Activated T-cell treated with anti-CD3 and anti-CD28 coated beads, Interleukin-2, amount 50 U/mL, for 24 hours (primary cell): ENCODE measurements around the gene RAD51B.
"Not testable (repeated sequence)": the region's sequence is repeated elsewhere in the genome, so short reads cannot be mapped to it uniquely, and the experiment has no call there.

Experiments used
- DNase-seq: peaks from one replicate; pipeline ENCODE4 v3.0.0-alpha.2; 2020
- H3K27ac Mint-ChIP-seq: 2 replicates; pipeline ENCODE4 v1.8.0; 2020; ENCODE audit warnings: mild to moderate bottlenecking, mixed read lengths
- H3K27me3 Mint-ChIP-seq: 2 replicates; pipeline ENCODE4 v1.8.0; 2020; ENCODE audit warnings: mixed read lengths
- H3K36me3 Mint-ChIP-seq: 2 replicates; pipeline ENCODE4 v1.8.0; 2020; ENCODE audit warnings: low read depth, mixed read lengths
- H3K4me1 Mint-ChIP-seq: 2 replicates; pipeline ENCODE4 v1.8.0; 2020; ENCODE audit warnings: low read depth, mixed read lengths
- H3K4me3 Mint-ChIP-seq: 2 replicates; pipeline ENCODE4 v1.8.0; 2020; ENCODE audit warnings: mild to moderate bottlenecking, moderate library complexity, mixed read lengths
- H3K9me3 Mint-ChIP-seq: 2 replicates; pipeline ENCODE4 v1.8.0; 2020; ENCODE audit warnings: mixed read lengths

Gene RAD51B

DNA sequence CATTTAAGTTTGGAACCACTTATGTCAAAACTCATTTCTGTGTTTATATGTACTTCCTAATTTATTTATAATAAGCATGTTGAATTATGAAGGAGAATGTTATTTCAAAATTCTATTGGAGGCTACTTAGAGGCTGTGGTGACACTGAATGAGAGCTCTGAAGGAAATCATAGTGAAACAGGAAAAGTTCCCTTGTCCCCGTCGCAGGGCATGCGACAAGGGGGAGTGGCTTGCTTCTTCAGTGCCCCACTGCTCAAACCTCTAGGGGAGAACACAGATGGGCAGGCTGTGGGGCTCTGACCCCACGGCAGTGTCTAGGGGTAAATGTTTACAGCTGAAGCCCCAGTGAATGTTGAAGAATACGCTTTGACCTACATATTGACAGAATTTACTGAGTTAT lies 261.9 kb downstream of the RAD51B start:
- Mint-ChIP-seq H3K4me3 (no peak overlapping the region), H3K9me3 (no peaks in the 10 kb centered on the region), H3K36me3 (no peaks in the 10 kb centered on the region)

DNA sequence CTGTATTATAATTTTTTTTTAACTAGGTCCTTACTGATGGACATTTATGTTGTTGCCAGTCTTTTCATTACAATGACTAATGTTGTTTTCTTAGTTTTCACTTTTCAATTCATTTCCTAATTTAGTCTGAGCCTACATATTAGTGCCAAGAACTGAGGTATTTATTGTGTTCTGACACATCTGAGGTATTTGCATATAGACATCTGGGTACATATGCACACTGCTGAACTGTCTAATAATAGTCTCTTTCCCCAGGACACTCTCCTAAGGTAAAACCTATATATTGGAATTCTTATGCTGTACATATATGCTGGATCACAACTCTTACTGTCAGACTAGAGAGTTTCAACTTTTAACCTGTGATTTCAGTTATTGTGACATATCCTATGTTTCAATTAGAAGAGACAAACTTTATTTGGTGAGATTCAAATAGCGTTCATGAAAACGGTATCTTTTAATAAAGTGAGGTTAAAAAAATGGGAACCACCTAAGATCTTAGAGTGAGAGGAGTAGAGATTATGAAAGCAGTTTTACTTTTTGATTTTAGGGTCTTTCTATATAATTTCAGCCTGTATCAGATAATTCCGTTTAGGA lies 263.2 kb downstream of the RAD51B start:
- Mint-ChIP-seq H3K36me3 (no peaks in the 10 kb centered on the region), H3K27me3 (no peaks in the 10 kb centered on the region), H3K4me3 (no peak overlapping the region), H3K9me3 (no peaks in the 10 kb centered on the region), H3K4me1 (peaks cover 2% of the 10 kb centered on the region), H3K27ac (no peak overlapping the region)
- DNase-seq, result no peak

More for the DNA sequence above, 261.9 kb downstream of the RAD51B start:
- DNase-seq, result no peak
- no peak overlapping the region for H3K27ac Mint-ChIP-seq
- peaks cover 2% of the 10 kb centered on the region for H3K4me1 Mint-ChIP-seq
- H3K27me3 Mint-ChIP-seq, result no peaks in the 10 kb centered on the region

DNA sequence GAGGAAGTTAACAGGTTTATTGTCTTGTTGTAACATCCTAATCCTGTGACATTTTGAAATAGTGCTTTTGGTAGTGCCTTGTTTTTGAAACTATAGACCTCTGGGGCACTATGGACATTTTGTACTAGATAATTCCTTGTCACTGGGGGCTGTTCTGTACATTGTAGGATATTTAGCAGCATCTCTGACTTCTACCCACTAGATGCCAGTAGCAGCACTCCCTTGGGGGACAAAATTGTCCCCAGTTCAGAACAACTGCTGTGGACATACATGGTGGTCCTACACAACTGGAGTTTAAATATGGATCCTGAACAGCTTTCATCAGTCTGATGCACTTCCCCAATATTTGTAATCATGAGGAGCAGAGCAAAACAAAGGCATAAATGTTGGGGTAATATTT lies 264.7 kb downstream of the RAD51B start:
- Mint-ChIP-seq H3K36me3 (no peaks in the 10 kb centered on the region), H3K27ac (no peak overlapping the region), H3K9me3 (no peaks in the 10 kb centered on the region), H3K4me1 (peaks cover 15% of the 10 kb centered on the region), H3K27me3 (no peaks in the 10 kb centered on the region), H3K4me3 (no peak overlapping the region)
- no peak for DNase-seq

DNA sequence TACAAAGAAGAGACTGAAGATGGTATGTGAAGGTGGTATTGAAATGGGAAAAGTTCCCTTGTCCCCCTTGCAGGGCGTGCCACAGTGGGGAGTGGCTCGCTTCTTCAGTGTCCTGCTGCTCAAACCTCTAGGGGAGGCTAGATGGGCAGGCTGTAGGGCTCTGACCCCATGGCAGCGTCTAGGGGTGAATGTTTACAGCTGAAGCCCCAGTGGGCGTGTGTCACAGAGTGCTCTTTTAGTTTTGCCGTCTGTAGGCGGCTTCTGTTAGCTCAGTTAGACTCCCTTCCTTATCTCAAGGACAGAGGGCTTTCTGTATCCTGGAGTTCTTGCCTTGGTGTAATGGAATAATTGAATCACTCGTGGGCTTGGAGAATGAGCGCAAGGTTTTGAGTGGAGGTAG lies 266.2 kb downstream of the RAD51B start:
- Mint-ChIP-seq H3K4me3 (no peak overlapping the region), H3K36me3 (no peaks in the 10 kb centered on the region), H3K4me1 (peaks cover 15% of the 10 kb centered on the region), H3K27ac (no peak overlapping the region), H3K9me3 (no peaks in the 10 kb centered on the region), H3K27me3 (no peaks in the 10 kb centered on the region)
- no peak for DNase-seq

DNA sequence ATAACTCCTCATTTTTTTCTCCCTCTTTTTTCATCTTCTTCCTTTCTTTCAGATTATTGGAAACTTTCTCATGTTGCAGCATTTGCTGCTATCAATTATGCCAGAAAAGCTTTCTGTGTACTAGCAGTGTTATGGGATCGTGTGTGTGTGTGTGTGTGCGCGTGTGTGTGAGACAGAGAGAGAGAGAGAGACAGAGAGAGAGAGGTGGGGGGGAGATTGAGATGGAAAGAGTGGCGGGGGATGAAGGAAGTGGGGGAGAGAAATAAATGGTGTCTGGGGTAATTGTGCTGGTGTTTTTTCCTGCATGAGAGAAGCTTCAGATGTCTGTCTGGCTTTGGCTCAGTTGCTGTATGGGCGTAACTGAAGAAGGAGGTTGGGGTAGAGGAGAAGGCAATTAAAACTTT lies 268.9 kb downstream of the RAD51B start:
- no peak for DNase-seq
- peaks cover 2% of the 10 kb centered on the region for H3K36me3 Mint-ChIP-seq
- H3K4me1 Mint-ChIP-seq, result peaks cover 13% of the 10 kb centered on the region
- H3K27ac Mint-ChIP-seq, result no peak overlapping the region
- H3K27me3 Mint-ChIP-seq, result no peaks in the 10 kb centered on the region
- no peaks in the 10 kb centered on the region for H3K9me3 Mint-ChIP-seq
- H3K4me3 Mint-ChIP-seq, result no peak overlapping the region

DNA sequence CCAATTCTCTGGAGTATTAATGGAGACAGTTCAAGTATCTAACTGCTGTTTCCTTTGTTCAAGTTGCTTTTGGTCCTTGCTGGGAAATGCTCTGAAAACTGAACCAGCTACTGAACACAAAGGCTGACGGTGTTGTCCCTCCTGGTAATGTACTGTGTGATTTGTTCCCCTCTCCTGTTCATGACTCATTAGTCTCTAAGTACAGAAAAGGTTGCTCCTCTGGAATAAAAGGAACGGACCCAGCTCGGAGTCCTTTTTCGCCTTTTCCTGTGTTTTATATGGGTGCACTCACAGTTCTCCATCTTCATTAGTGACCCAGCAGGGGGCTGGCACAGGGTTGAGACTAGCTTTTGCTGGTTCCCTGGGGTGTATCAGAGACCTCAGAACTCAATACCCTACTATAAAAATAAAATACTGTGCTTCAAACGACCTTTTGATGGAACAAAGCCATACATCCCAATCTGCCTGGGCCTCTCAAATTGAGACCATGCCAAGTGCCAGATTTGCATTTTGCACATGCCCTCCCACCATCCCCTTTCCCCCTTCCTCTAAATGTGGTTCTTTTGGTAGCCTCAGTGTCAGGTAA lies 269.7 kb downstream of the RAD51B start:
- DNase-seq, result no peak
- Mint-ChIP-seq H3K9me3 (no peaks in the 10 kb centered on the region), H3K27ac (no peak overlapping the region)

DNA sequence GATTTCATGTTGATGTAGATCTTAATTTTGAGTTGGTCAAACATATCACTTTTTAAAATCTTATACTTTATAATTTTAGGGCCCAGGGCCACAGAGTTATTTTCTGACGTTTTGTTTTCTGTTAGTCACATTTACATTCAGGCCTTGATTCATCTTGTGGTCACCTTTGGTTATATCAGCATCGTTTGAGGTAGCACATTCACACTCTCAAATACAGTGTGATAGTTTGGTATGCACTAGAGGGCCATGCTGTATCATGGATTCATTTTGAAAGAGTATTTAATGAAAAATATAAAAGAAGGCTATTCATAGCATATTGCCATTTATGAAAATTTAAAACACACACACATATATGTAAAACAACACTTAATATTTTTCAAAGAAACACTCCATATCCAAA lies 274.6 kb downstream of the RAD51B start:
- H3K27ac Mint-ChIP-seq, result no peak overlapping the region
- H3K4me3 Mint-ChIP-seq, result no peak overlapping the region
- peaks cover 4% of the 10 kb centered on the region for H3K9me3 Mint-ChIP-seq
- peaks cover 11% of the 10 kb centered on the region for H3K36me3 Mint-ChIP-seq
- no peak for DNase-seq
- H3K27me3 Mint-ChIP-seq, result no peaks in the 10 kb centered on the region
- H3K4me1 Mint-ChIP-seq, result no peaks in the 10 kb centered on the region

More for the DNA sequence above, 269.7 kb downstream of the RAD51B start:
- H3K4me1 Mint-ChIP-seq, result peaks cover 13% of the 10 kb centered on the region
- no peak overlapping the region for H3K4me3 Mint-ChIP-seq
- no peaks in the 10 kb centered on the region for H3K27me3 Mint-ChIP-seq
- H3K36me3 Mint-ChIP-seq, result peaks cover 2% of the 10 kb centered on the region

DNA sequence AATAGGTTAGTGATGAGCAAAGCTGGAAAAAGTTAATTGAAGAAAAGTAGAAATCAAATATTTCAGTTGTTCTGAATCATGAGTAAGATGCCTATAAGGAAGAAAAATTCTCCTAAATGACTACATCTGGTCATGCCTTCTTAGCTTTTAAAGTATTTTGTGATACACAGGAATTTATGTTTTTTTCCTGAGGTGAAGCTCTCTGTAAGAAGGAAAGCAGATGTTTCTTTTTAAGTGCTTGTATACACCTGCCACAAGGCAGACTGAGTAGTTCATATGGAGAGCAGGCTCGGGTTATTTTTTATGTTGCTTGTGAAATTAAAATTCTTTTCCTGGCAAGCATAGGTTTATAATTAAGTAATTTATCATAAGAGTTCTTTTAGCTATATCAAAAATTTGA lies 275.2 kb downstream of the RAD51B start:
- Mint-ChIP-seq H3K36me3 (peaks cover 15% of the 10 kb centered on the region), H3K4me1 (no peaks in the 10 kb centered on the region), H3K27ac (no peak overlapping the region), H3K27me3 (no peaks in the 10 kb centered on the region), H3K9me3 (peaks cover 9% of the 10 kb centered on the region), H3K4me3 (no peak overlapping the region)
- no peak for DNase-seq

DNA sequence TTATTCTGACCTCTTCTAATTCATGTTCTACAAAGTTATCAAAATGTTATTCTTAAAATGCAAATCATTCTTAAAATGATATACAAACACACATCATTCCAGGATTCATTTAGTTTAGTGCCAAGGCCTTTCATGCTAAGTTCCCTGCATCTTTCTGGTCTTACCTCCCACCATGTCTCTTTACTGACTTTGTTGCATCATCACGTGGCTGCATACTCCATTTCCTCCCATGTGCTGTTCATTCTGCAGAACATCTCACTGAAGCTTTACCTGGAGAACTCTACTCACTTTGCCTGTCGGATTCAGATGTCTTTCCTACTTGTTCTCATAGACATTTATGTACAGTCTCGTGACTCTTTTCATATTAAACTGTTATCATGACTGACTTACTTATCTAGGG lies 278.1 kb downstream of the RAD51B start:
- no peak overlapping the region for H3K27ac Mint-ChIP-seq
- H3K4me3 Mint-ChIP-seq, result no peak overlapping the region
- peaks cover 39% of the 10 kb centered on the region for H3K36me3 Mint-ChIP-seq
- no peak for DNase-seq
- H3K9me3 Mint-ChIP-seq, result peaks cover 29% of the 10 kb centered on the region
- no peaks in the 10 kb centered on the region for H3K27me3 Mint-ChIP-seq
- H3K4me1 Mint-ChIP-seq, result no peaks in the 10 kb centered on the region

DNA sequence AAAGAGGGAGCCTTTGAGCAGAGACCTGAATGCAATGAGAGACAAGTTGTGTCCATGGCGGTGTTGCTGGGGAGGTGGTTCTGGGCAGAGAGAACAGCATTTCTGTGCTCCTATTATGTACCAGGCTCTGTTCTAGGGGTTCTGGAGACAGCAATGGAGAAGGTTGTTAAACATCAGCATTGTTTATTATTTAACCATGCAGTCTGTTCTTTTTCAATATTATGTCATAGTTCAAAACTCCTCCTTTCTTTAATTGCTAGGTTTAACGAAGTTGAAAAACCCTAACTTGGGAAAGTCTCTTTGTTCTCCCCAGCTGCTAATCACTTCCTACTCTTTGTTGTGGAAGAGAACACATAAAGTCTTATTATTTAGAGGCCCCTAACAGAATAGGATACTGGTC lies 279.3 kb downstream of the RAD51B start:
- H3K9me3 Mint-ChIP-seq, result peaks cover 30% of the 10 kb centered on the region
- no peak overlapping the region for H3K27ac Mint-ChIP-seq
- H3K27me3 Mint-ChIP-seq, result no peaks in the 10 kb centered on the region
- no peak for DNase-seq
- H3K4me3 Mint-ChIP-seq, result no peak overlapping the region
- H3K4me1 Mint-ChIP-seq, result no peaks in the 10 kb centered on the region
- H3K36me3 Mint-ChIP-seq, result peaks cover 39% of the 10 kb centered on the region

DNA sequence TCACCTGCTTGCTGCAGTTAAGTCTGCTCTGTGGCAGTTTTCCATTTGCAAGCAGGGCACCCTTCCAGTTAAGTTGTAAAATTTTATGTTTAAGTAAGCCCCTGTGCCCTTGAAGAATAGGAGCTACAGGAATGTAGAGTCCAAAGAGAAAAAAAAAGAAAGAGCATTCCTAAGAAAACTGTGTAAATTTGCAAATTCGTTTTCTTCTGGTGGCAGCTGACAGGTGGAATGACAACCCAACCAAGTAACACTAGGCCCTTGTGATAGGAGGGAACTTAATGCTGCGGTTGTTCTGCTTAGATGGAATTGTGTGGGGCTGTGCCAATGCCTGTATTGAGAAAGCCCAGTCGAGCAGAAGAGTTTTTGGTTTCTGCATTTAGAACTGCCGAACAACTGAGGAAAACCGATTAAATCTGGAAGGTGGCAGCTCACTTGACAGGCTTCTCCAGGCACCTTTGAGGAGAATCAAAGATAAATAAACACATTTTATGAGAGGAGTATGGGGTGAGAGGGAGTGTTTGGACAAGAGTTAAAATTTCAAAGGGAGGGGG lies 280.0 kb downstream of the RAD51B start:
- Mint-ChIP-seq H3K27ac (no peak overlapping the region), H3K4me1 (no peaks in the 10 kb centered on the region), H3K9me3 (peaks cover 30% of the 10 kb centered on the region), H3K27me3 (no peaks in the 10 kb centered on the region), H3K4me3 (no peak overlapping the region), H3K36me3 (peaks cover 39% of the 10 kb centered on the region)
- DNase-seq, result no peak

DNA sequence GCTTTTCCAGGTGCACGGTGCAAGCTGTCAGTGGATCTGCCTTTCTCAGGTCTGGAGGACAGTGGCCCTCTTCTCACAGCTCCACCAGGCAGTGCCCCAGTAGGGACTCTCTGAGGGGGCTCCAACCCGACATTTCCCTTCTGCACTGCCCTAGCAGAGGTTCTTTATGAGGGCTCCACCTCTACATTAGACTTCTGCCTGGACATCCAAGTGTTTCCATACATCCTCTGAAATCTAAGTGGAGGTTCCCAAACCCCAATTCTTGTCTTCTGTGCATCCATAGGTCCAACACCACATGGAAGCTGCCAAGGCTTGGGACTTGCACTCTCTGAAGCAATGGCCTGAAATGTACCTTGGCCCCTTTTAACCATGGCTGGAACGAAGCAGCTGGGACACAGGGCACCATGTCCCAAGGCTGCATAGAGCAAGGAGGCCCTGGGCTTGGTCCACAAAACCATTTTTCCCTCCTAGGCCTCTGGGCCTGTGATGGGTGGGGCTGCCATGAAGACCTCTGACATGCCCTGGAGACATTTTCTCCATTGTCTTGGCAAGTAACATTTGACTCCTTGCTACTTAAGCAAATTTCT lies 282.2 kb downstream of the RAD51B start:
- H3K4me3 Mint-ChIP-seq, H3K27ac Mint-ChIP-seq, DNase-seq, H3K4me1 Mint-ChIP-seq, H3K27me3 Mint-ChIP-seq: not testable (repeated sequence)
- Mint-ChIP-seq H3K9me3 (peaks cover 30% of the 10 kb centered on the region), H3K36me3 (peaks cover 39% of the 10 kb centered on the region)

DNA sequence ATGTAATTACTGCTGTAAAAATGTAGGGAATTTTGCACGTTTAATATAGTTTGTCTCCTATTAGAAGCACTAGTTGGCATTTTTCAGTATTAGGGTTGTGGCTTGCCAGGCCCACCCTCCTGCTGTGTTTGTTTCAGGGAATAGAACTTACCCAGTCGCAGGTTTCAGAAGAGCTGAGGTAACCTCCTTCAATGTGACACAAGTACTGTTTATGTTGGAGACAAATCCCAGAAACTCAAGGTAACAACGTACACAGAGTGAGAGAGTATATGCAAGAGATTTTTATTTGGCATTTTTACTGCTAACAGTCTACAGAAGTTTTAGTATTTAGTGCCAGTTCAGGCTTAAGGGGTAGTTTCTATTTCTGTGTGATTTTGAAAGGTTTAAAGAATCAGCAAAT lies 284.3 kb downstream of the RAD51B start:
- H3K4me3 Mint-ChIP-seq, result no peak overlapping the region
- H3K27me3 Mint-ChIP-seq, result no peaks in the 10 kb centered on the region
- H3K4me1 Mint-ChIP-seq, result no peaks in the 10 kb centered on the region
- no peak for DNase-seq
- H3K9me3 Mint-ChIP-seq, result peaks cover 26% of the 10 kb centered on the region
- H3K27ac Mint-ChIP-seq, result no peak overlapping the region
- peaks cover 32% of the 10 kb centered on the region for H3K36me3 Mint-ChIP-seq

DNA sequence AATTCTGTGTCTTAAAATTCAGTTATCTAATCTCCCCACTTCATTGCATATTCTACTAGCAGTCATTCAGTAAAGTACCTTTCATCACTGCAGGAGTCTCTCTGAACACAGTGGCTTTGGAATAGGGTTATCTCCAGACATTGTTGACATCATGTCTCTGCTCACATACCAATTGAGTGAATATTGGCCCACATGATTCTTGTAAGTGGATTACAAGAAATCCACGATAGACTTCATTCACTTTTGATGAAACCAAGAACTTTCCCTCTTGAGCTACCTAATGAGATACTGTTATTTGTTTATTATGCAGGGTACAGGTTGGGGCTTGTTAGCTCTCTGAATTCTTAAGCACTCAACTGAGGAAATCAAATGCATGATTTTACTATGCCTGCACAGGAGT lies 284.9 kb downstream of the RAD51B start:
- Mint-ChIP-seq H3K9me3 (peaks cover 23% of the 10 kb centered on the region), H3K36me3 (peaks cover 29% of the 10 kb centered on the region), H3K4me1 (peaks cover 5% of the 10 kb centered on the region), H3K4me3 (no peak overlapping the region), H3K27ac (no peak overlapping the region), H3K27me3 (no peaks in the 10 kb centered on the region)
- DNase-seq, result no peak

DNA sequence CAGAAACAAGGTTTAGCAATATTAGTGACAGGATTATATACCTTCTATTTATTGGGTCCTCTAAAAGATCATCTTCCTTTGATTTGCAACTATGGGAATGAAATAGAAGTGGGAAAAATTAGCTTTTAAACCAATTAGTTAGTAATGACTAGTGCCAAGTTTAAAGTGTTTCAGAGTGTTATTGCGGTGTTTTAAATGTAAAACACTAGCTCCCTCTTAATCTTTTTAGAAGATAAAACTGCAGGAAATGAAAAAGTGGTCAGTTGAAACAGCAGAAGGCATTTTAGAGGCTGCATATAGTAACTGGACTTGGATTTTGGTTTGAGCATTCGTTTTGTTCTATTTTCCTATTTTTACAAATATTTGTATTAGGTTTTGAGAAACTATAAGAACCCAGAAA lies 286.2 kb downstream of the RAD51B start:
- peaks cover 19% of the 10 kb centered on the region for H3K36me3 Mint-ChIP-seq
- DNase-seq, result no peak
- H3K27ac Mint-ChIP-seq, result no peak overlapping the region
- H3K4me3 Mint-ChIP-seq, result no peak overlapping the region
- H3K27me3 Mint-ChIP-seq, result no peaks in the 10 kb centered on the region
- peaks cover 14% of the 10 kb centered on the region for H3K4me1 Mint-ChIP-seq
- peaks cover 13% of the 10 kb centered on the region for H3K9me3 Mint-ChIP-seq
